GM19328 (cell line): Measurements from ENCODE around the gene SP1.
"Not testable (repeated sequence)": the region's sequence is repeated elsewhere in the genome, so short reads cannot be mapped to it uniquely, and the experiment has no call there.

Experiments used
- ATAC-seq: cut with Tn5 transposase; IDR thresholded peaks from one replicate; pipeline ENCODE4 v1.9.1; 2021; ENCODE audit warnings: mild to moderate bottlenecking, moderate library complexity; ENCODE audit not compliant: unreplicated experiment

Gene SP1

DNA sequence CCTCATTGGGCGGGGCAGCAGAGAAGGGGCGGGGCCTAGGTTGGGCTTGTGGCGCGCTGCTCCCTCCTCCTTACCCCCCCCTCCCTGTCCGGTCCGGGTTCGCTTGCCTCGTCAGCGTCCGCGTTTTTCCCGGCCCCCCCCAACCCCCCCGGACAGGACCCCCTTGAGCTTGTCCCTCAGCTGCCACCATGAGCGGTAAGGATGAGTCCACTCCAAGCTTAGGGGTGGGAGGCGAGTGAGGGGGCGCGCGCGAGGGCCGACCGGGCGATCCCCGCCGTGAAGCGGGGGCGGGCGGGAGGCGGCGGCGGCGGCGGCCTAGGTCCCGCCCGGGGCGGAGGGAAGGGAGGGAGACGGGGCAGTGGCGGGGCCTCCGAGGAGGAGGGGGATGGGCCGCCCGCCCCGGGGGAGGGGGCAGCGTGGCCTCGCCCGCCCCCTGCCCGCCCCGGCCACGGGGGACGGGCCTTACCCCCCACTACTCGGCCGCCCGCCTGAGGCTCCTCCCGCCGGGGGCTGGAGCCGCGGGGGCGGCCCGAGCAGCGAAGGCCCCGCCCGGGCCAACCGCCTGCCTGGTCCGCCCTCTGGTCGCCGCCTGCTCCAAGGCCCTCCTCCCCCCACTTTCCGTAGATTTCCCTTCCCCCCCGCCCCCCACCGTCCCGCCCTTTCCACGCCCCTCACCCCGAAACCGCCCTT, at the start of gene SP1:
Gene SP1, plus strand, starts transcription at position 73 of the 690 bp plus-strand sequence. Its CDS starts 116 bp downstream, at position 189.
- ATAC-seq: peak; percentile 39

DNA sequence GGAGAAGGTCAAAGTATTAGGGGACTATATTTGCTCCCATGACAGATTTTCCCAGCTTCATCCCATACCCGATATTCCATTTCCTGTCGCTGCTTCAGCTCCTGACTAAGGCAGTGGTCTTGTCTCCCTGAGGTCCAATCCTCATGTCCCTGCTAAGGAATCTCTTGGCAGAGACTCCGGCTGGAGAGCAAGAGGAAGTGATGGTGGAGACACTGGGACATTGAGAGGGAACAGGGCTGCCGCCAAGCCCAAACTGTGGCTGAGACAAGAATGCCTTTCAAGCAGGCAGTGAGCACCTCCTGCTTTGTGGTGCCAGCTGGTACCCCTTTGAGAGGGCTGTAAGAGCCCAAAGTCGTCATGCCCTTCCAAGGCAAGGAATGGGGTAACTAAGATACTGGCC, 49.3 kb upstream of the SP1 start:
- no peak for ATAC-seq

DNA sequence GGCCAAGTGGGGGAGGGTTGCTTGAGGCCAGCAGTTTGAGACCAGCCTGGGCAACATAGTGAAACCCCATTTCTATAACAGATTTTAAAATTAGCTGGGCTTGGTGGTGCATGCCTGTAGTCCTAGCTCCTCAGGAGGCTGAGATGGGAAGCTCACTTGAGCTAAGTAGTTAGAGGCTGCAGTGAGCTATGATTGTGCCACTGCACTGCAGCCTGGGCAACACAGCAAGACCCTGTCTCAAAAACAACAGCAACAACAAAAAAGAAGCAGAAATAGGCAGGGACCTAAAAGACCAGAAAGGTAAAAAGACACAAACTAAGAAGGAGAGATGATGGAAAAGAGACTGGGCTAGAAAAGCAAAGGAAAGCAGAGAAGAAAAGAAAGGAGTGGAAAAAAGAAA, 47.6 kb upstream of the SP1 start:
- ATAC-seq: not testable (repeated sequence)

DNA sequence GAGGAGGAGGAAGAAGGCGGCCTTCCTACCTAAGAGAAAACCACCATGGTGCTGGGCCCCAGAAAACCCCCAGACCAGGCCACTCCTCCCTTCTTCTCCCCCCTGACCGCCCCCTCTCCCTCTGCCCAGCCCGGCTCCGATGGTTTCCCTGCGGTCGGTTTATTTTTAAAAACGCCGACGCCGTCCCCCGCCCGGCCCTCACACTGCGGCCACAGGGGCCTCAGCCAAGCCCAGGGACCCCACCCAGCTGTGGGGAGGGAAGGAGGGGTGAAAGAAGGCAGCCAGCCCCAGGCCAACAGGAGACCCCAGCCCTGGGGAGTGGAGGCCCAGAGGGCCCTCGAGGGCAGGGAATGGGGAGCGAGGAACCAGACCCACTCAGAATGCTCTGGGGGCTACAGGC, 47.2 kb upstream of the SP1 start:
- no peak for ATAC-seq

DNA sequence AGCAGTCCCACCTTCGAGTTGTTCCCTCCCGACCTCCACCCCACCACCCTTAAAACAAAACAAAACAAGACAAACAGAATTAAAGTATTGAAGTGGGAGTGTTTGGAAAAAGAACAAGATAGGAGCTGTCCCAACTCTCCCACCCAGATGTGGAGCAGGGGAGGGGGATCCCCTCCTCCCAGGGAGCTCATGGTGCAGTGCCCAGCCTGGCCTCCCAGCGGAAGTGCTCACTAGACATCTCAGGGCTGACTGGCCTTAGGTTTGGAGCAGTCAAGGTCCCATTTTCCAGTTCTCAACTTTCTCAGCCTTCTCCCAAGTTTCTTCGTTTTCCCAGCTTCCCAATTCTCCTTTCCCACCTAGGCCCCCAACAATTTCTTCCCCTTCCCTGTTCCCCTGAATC, 46.7 kb upstream of the SP1 start:
- ATAC-seq: no peak

DNA sequence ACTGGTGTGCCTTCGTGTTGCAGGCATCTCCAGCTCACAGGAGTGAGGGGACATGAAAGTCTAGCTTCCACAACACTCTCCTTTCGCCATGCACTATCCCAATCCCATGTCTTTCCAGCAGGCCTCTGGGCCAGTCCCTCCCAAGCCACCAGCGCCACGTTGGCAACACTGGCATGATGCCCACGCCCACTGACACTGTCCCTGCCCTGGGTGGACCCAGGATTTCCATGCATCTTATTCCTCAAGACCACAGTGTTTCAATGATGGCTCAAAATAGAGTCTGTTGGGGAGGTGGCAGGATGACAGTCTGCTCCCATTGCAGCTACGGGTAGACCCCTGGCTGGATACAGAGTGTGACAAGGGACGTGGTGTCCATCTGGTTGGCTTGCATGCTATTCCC, 46.1 kb upstream of the SP1 start:
- no peak for ATAC-seq

DNA sequence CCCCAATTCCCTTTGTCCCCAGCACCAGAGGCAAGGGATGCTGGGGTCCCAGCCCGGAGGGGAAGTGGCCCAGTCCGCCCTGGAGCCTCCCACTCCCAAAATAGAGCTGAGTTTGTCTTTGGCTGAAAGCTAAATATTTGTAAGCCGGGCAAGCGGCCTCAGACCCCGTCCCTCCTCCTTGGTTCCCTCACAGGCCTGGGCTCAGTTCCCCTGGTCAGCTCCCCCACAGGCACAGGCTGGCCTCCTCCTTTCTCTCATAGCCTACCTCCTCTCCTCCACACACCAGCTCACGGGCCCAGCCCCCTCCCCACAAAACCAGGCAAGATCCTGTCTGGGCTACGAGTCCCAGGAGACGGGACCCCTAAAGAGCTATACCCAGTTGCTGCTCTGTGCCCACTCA, 45.2 kb upstream of the SP1 start:
- no peak for ATAC-seq

DNA sequence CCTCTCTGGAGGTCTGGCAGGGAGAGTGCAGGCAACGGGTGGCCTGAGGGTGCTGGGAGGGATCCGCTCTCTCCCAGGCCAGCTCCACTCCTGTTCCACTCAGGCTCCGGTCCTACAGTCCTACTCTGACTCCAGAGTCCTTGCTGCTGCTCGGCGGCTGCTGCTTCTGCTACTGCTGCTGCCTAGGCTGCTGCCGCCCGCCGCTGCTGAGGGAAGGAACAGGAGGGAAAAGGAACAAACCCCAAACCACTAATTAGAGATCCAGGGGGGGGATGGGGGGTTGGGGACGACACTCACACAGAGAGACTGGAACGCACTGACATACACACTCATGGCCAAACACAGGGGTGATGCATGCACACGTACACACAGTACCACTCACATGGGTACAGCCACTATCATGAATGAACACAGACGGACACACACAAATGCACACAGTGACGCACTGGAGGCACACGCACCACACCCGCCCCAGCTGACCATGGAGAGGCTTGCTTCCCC, 43.7 kb upstream of the SP1 start, which contains the start of gene SP7:
Gene SP7, minus strand, starts transcription at position 174 of the 501 bp plus-strand sequence. CDS start 708 bp downstream, outside the sequence.
- no peak for ATAC-seq

DNA sequence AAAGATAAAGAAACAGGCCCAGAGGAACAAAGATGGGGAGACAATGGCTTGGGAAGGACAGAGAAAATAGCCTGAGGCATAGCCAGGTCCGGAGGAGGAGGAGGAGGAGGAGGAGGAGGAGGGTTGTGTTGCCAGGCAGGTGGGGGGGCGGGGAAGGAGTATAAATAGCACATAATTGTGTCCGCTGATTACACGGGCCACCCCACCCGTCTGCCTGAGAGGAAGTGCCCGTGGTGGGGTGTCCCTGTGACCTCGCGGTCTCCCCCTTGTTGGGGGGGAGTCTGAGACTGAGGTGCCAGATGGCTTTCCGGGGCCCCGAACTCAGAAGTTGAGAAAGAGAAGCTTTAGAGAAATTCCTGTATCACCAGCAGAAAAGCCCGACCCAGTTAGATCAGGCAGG, 42.0 kb upstream of the SP1 start:
- no peak for ATAC-seq

DNA sequence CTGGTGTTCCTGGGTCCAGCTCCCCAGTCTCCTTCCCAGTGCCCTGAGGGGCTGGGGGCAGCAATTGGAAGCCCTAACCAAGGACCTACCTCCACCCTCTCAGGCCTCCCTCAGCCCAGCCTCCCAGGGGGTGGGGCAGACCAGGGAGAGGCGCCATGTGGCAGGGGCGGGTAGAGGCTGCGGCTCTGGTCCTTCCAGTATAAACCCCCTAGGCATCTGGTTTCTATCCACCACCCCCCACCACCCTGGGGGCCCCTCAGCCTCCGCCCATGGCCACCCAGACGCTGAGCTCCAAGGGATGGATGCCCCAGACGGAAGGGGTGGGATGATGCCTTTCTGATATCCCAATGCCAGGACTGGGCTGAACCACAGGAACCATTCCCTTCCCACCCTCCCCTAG, 41.1 kb upstream of the SP1 start:
- no peak for ATAC-seq

DNA sequence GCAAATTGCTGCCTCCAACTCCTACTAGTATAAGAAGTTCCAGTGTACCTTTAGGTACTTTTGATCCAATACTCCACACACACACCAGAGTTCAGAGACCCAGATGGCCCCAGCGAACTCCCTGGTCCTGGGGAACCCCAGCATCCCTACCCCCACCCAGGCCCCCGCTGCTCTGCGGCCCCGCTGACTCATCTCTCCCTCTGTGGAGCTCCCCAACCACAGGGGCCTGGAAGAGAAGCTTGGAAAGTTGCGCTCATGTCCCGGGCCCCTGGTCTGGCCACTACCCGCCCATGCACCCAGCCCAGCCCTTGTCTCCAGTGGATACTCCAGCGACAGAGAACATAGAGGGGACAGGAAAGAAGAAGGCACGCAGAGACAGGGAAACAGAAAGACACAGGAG, 39.6 kb upstream of the SP1 start:
- ATAC-seq: no peak

DNA sequence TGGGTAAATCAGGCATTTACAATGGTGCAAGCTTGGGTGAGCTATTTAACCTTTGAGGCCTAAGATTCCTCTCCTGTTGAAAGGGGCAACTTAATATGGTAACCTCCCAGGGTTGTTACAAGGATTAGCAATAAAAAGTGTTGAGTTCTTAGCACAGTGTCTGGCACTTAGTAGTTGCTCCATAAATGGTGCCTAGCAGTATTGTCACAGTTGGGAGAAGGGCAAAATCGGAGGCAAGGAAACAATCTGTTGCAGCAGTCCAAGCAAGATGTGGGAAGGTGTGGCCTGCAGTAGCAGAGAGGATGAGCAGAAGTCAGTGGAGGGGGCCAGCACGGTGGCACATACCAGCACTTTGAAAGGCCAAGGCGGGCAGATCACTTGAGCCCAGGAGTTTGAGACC, 36.5 kb upstream of the SP1 start:
- ATAC-seq: no peak

DNA sequence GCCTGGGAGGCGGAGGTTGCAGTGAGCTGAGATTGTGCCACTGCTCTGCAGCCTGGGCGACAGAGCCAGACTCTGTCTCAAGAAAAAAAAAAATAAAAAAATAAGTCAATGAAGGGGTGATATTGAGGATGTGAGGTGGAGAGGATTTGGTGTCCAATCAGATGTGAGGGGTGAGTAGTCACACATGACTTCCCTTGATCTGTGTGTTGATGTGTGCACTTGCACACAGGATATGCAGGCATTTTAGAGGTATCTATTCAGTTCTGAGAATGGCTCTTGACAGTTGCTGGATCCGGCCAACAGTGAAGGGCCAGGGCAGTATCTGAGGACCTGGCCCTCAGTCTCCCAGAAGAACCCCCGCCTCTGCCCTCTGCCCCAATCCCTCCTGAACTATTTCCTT, 36.0 kb upstream of the SP1 start:
- no peak for ATAC-seq

DNA sequence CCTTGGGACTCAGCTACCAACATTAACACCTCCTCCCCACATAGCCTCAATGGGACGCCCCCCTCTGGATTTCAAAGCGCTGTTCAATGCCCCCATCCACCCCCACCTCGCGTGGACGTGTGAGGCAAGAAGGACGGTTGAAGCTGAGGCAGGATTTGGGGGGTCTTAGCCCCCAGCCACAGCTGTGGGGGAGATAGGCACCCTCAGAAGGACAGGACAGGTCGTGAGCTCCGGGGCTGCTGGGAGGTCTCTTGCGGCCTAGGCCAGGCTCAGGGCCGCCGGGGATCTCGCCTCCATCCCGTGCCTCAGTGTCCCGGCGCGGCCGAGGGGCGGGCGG, 35.5 kb upstream of the SP1 start:
- ATAC-seq: no peak

DNA sequence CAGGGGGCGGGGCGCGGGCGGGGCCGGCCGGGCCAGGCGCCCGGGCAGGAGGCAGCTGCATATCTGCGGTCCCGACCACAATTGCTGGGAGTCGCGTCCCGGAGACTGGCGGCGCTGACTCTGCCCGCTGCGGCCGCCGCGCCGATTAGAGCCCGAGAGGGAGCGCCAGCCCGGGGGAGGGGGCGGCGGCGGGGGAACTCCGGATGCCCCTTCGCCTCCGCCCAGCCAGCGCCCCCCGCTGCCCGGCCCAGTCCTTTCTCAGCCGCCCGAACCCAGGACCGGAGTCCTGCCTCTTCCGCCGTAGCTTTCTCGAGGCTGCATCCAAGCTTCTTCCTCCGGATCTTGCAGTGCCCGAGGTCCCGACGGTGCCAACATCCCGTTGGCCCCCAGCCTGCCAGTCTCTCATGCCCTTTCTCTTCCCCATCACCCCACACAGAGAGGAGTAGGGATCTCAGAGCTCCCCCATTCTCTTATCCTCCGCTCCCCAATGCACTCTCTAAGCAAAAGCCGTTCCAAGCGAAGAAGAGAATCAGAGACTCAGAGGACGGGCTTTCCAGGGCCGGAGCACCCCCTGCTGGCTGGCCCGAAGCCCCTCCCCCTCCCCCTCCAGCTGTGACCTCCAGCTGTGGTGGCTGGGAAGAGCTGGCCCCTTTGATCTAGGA, 35.0 kb upstream of the SP1 start:
- ATAC-seq: no peak

DNA sequence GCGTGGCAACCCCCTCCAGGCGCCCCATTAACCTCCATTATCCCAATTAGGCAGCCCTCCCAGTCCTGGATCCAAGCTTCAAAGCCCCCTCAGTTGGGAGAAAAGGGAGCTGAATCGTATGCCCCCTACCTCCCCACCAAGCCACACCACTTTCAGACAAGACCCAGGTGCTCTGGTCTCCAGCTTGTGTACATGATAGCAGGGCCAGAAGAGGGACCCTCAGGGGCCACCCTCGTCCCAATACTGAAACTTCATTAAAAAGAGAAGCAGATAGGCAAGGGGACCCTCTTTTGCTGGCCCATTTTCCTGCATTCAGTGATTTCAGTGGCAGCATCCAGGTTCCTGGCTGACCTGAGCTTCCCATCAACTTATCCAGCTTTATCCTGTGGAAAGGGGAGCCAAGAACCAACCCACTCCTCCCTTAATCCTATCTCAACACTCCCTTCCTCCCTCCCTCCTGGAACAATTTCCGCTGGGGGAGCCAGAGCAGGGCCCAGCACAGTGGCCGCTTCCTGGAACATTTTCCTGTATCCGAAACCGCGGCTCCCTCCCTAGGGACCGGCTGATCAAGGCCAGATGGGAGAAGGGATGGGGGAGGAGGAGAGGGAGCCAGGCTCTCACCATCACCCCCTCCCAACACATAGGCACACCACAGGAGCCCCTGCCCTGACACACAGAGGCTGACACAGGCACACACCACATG, 34.3 kb upstream of the SP1 start:
- no peak for ATAC-seq

DNA sequence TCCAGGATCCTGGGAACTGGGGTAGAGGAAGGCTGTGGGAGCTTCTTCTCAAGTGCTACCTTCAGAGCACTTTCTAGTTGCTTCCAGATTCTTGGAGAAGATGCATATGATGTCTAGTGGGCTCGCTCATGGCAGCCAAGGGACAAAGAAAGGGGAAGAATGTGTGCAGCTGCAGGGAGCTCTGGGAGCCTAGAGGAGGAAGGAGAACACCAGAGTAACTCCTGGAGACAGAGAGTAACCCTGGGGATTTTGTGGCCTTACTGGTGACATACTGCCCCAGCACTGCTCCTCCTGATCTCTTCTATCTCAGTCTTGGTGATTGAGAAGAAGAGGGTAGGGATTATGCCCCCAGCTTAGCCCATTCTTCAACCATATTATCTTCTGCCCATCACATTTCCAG, 33.5 kb upstream of the SP1 start:
- no peak for ATAC-seq

DNA sequence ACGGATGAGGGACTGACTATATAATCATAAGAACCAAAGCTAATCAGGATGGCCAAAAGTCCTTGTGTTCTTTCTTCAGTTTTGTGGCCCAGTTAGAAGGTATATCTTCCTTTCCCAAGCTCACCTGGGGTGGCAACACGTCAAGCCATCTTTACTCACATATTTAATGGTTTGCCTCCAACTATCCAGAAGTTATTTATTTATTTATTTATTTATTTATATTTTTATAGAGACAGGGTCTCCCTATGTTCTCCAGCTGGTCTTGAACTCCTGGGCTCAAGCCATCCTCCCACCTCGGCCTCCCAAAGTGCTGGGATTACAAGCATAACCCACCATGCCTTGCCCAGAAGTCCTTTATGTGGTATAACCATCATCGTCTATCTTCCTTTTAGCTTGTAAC, 32.1 kb upstream of the SP1 start:
- ATAC-seq: no peak

DNA sequence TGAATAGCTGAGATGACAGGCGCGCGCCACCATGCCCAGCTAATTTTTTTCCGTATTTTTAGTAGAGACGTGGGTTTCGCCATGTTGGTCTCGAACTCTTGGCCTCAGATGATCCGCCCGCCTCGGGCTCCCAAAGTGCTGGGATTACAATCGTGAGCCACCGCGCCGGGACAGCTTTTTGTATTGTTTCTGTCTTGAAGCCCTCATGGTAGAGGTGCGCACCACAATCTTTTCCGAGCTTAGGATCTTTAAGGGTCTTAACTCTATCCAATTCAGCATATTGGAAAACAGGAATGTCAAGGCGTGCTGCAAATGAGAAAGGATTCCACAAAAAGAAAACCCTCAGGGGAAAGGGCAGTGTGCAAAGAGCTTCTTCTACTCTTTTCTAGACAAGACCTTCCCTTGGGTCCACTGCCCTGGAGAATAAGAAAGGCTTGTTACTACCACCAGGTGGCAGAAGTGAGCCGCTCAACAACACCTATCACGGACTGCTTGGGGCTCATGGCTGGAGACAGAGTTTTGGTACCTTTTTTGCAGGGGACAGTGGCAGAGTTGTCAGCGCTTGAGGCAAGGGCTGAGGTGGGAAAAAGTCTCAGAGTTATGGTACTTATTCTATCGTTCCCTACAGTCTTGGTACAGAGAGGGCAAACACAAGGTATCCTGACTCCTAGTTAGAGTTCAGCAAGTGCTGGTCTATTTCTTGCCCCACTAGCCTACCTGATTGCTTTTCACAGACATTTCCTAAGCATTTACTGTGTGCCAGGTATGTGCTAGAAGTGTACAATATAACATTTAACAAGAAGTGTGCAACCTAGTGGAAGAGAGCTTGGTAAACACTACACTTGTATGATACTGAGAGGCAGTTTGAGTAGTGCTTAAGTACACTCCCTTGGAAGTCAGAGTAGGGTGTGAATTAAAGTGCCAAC, 27.4 kb upstream of the SP1 start:
- peak; percentile 62 for ATAC-seq

DNA sequence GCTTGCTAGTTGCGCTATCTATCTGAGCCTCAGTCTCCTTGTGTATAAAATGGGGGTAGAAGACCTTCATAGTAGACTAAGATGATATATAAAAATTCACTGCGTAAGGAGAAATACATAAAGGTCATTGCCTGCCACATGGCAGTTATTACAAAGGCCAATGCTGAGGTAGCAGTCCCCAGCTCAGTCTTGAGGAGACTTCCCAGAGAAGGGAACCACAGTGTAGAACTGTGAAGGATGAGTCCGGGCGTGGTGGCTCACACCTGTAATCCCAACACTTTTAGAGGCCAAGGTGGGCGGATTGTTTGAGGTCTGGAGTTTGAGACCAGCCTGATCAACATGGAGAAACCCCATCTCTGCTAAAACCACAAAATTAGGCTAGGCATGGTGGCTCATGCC, 26.7 kb upstream of the SP1 start:
- ATAC-seq: no peak

DNA sequence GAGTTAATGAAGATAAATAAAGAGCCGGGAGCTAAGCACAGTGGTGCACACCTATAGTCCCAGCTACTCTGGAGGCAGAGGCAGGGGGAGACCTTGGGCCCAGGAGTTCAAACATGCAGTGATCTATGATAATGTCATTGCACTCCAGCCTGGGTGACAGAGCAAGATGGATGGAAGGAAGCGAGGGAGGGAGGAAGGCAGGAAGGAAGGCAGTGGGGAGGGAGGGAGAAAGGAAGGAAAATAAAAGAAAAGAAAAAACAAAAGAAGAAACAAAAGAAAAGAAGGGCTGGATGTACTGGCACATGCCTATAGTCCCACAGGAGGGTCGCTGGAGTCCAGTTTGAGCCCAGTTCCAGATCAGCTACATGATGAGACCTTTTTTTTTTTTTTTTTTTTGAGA, 24.9 kb upstream of the SP1 start:
- no peak for ATAC-seq
